DOHH2 (cell line): Measurements from ENCODE around the gene ATG4A.

Experiments
- CTCF ChIP-seq: fragments of 200-600 bp; sonication (generic); IDR thresholded peaks from one replicate; pipeline ENCODE4 v1.5.1; 2014; ENCODE audit warnings: antibody characterized with exemption, mild to moderate bottlenecking, low read depth, low read length; ENCODE audit not compliant: poor library complexity, severe bottlenecking
- EZH2phosphoT487 ChIP-seq: fragments of 200-600 bp; sonication (generic); IDR thresholded peaks from 2 replicates; pipeline ENCODE4 v1.6.1; 2017; ENCODE audit warnings: borderline replicate concordance, mild to moderate bottlenecking, antibody characterized with exemption, low read length, moderate library complexity, mixed read lengths

DNA sequence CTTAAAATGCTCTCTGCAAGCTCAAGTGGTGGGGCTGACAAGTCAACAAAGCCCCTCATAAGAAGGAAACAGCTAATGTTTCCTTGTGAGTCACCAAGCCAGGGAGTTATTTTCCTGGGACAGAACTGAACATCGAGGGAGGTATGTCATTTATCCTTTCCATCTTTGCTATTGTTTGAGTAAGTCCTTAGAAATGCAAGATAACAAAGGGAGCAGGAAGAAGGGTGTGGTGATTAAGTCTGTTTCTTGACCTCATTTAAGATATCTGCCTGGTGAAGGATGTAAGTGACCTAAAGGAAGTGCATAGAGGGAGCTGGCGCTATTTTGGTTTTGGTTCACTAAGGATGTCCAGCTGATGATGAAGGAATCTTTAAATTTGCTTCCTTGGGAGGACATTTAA lies 39.9 kb downstream of the ATG4A start:
- no peak for TF ChIP-seq CTCF
- TF ChIP-seq EZH2phosphoT487, result no peak
